ENCODE data around the gene WAC. TPM values are rescaled to one million over a fixed set of nuclear protein-coding genes. Genes with fewer than 3 reads are reported as not detected.

WAC gene
- total and polyA plus RNA-seq, 10 of the 15 experiments (the other 5 are each of a cell fraction or from before 2014, with no cell fraction given) = 26.5 to 131 (median 69.4) TPM

GRCh38 chr10:28559618-28560017 lies 26.7 kb downstream of the WAC start:
- no TSS peak for BruUV-seq (replicated peaks)
- no peak for TF ChIP-seq ZNF217 (IDR thresholded peaks at IDR 0.05)
- TF ChIP-seq MEF2B (IDR thresholded peaks at IDR 0.05; ENCODE audit: partially characterized antibody, poor library complexity, severe bottlenecking) = no peak
- TF ChIP-seq IKZF2 (IDR thresholded peaks at IDR 0.05) = no peak
- TF ChIP-seq, protein P1, sequence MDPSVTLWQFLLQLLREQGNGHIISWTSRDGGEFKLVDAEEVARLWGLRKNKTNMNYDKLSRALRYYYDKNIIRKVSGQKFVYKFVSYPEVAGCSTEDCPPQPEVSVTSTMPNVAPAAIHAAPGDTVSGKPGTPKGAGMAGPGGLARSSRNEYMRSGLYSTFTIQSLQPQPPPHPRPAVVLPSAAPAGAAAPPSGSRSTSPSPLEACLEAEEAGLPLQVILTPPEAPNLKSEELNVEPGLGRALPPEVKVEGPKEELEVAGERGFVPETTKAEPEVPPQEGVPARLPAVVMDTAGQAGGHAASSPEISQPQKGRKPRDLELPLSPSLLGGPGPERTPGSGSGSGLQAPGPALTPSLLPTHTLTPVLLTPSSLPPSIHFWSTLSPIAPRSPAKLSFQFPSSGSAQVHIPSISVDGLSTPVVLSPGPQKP (IDR thresholded peaks at IDR 0.05; ENCODE audit: low read depth, low read length) = no peak
- TF ChIP-seq ZNF24 (IDR thresholded peaks at IDR 0.05) = no peak
- TF ChIP-seq ZBTB40 (IDR thresholded peaks at IDR 0.05; ENCODE audit: borderline replicate concordance) = no peak
- TF ChIP-seq REST (IDR thresholded peaks at IDR 0.05; ENCODE audit: low read depth, low read length) = no peak
- no peak for TF ChIP-seq BHLHE40 (IDR thresholded peaks at IDR 0.05; ENCODE audit: borderline replicate concordance in 1 of 2, low read depth in 2 of 2, low read length in 1 of 2)
- no peak for TF ChIP-seq EP300 (IDR thresholded peaks at IDR 0.05; ENCODE audit: borderline replicate concordance in 1 of 2, control insufficient read depth in 1 of 2, low read depth in 2 of 2, low read length in 2 of 2)
- in situ Hi-C loops (cut with MboI) (loop anchor here (25.0 kb wide), 1 partner anchor 1422 kb away; no protein-coding TSS in a partner anchor), intact Hi-C loops (cut with micrococcal nuclease; ENCODE audit: unreplicated experiment) (no loop called here)
- Histone ChIP-seq H3K27me3 (replicated peaks in 1 of 2; ENCODE audit: control insufficient read depth in 2 of 2, insufficient read depth in 2 of 2, low read length in 1 of 2) (no peaks in the 10 kb centered on the region), H3K4me2 (ENCODE audit: control insufficient read depth, insufficient read depth) (no peak overlapping the region), H2AFZ (ENCODE audit: control insufficient read depth, low read depth, low read length) (no peak overlapping the region), H3K4me1 (ENCODE audit: control insufficient read depth, insufficient read depth, low read length) (no peaks in the 10 kb centered on the region), H3K9me3 (replicated peaks; ENCODE audit: control insufficient read depth, insufficient read depth, low read length) (no peaks in the 10 kb centered on the region), H3K4me3 (no peak overlapping the region), H3K27ac (ENCODE audit: control insufficient read depth, insufficient read depth) (no peak overlapping the region), H3K9ac (ENCODE audit: control insufficient read depth, insufficient read depth, low read length) (no peak overlapping the region), H4K20me1 (ENCODE audit: control insufficient read depth, insufficient read depth) (no peaks in the 10 kb centered on the region; the same call in 1 of the 2 replicates), H3K36me3 (ENCODE audit: control insufficient read depth in 2 of 2, insufficient read depth in 2 of 2, low read length in 1 of 2) (peaks cover 7 to 35% of the 10 kb centered on the region in 2 experiments), H3K79me2 (ENCODE audit: control insufficient read depth, insufficient read depth, low read length) (peaks cover 76% of the 10 kb centered on the region)
- SMC1A ChIA-PET (ENCODE audit: uncharacterized antibody, unreplicated experiment) = interaction anchor here (1.1 kb wide), 1 partner anchor 14 kb away, joined by 4 read pairs; no protein-coding TSS in a partner anchor
- no peak for FAIRE-seq
- RAD21 ChIA-PET (ENCODE audit: unreplicated experiment) = no interaction called here
- no peak for DNase-seq (ENCODE audit: low read depth, low spot score)
- ATAC-seq = no peak
- POLR2A ChIA-PET = interaction anchor here (0.5 to 1.0 kb wide), 2 partner anchors 9 to 794 kb away, joined by 3 to 6 read pairs; no protein-coding TSS in a partner anchor
- 90% methylated on average over 4 of the region's 4 CpGs for WGBS (ENCODE audit: insufficient coverage, insufficient replicate concordance, low lambda C conversion rate, missing lambda C conversion rate)
- CTCF ChIA-PET = interaction anchor here (1.3 kb wide), 1 partner anchor 17 kb away, joined by 5 read pairs; no protein-coding TSS in a partner anchor
